Hematopoietic multipotent progenitor cell treated with erythropoietin and hydrocortisone succinate and interleukin-3 and kit ligand, for 17 days (in vitro differentiated cells): ENCODE data around the gene OR5K2.

Source experiments
- DNase-seq: peaks from one replicate; pipeline ENCODE4 v3.0.0-alpha.2; 2015; ENCODE audit warnings: low spot score

OR5K2 gene

GRCh38 chr3:98497381-98497780 is at the start of gene OR5K2:
Gene OR5K2 (plus strand): TSS chr3:98497681. CDS start chr3:98497681, 0 bp downstream.
- DNase-seq = no peak

GRCh38 chr3:98449606-98450193 is 47.8 kb upstream of the OR5K2 start:
- DNase-seq = no peak

- DNase-seq = no peak
Measured at GRCh38 chr3:98450372-98450771, 47.1 kb upstream of the OR5K2 start.

- DNase-seq = no peak
Measured at GRCh38 chr3:98453827-98454226, 43.7 kb upstream of the OR5K2 start.

- no peak for DNase-seq
Measured at GRCh38 chr3:98454929-98455328, 42.6 kb upstream of the OR5K2 start.

- no peak for DNase-seq
Measured at GRCh38 chr3:98457543-98457942, 39.9 kb upstream of the OR5K2 start.

GRCh38 chr3:98460220-98460619 is 37.3 kb upstream of the OR5K2 start:
- DNase-seq = no peak

GRCh38 chr3:98462901-98463300 is 34.6 kb upstream of the OR5K2 start, which contains the start of gene OR5K1:
Gene OR5K1 (plus strand): TSS chr3:98463201. CDS start chr3:98469577, 6,376 bp downstream.
- DNase-seq = no peak

- DNase-seq = no peak
Measured at GRCh38 chr3:98482717-98483482, 14.6 kb upstream of the OR5K2 start.

GRCh38 chr3:98483626-98484025 is 13.9 kb upstream of the OR5K2 start:
- no peak for DNase-seq

GRCh38 chr3:98500019-98500418 is 2.5 kb downstream of the OR5K2 start:
- DNase-seq = no peak

GRCh38 chr3:98501270-98501669 is 3.8 kb downstream of the OR5K2 start:
- no peak for DNase-seq

- DNase-seq = no peak
Measured at GRCh38 chr3:98501863-98502576, 4.5 kb downstream of the OR5K2 start.

GRCh38 chr3:98504539-98504938 is 7.1 kb downstream of the OR5K2 start:
- DNase-seq = no peak

GRCh38 chr3:98508582-98508981 is 11.1 kb downstream of the OR5K2 start:
- DNase-seq = no peak

GRCh38 chr3:98512576-98512975 is 15.1 kb downstream of the OR5K2 start:
- no peak for DNase-seq

GRCh38 chr3:98513091-98513511 is 15.6 kb downstream of the OR5K2 start:
- DNase-seq = no peak

GRCh38 chr3:98513736-98514135 is 16.3 kb downstream of the OR5K2 start:
- DNase-seq = no peak

- no peak for DNase-seq
Measured at GRCh38 chr3:98514948-98515347, 17.5 kb downstream of the OR5K2 start.

GRCh38 chr3:98518816-98519215 is 21.3 kb downstream of the OR5K2 start:
- DNase-seq = no peak

GRCh38 chr3:98519351-98519750 is 21.9 kb downstream of the OR5K2 start:
- no peak for DNase-seq

GRCh38 chr3:98521897-98522543 is 24.5 kb downstream of the OR5K2 start:
- DNase-seq = peak; percentile 81
